Mesothelial cell of epicardium (in vitro differentiated cells): ENCODE measurements around the gene HAGH. TPM values are rescaled to one million over a fixed set of nuclear protein-coding genes. Genes with fewer than 3 reads are reported as not detected.

Experiments
- DNase-seq, 2 experiments: peaks; one replicate each; pipeline ENCODE4 v3.0.0; 2021; ENCODE audit warnings: low spot score in 2 of 2; ENCODE audit not compliant: unreplicated experiment in 2 of 2
- H3K27ac Mint-ChIP-seq: 2 replicates; pipeline ENCODE4 v1.8.0; 2021; ENCODE audit warnings: mixed read lengths
- H3K27me3 Mint-ChIP-seq: 2 replicates; pipeline ENCODE4 v1.8.0; 2021; ENCODE audit warnings: low read depth, mixed read lengths
- H3K36me3 Mint-ChIP-seq: 2 replicates; pipeline ENCODE4 v1.8.0; 2021; ENCODE audit warnings: mixed read lengths
- H3K4me1 Mint-ChIP-seq: 2 replicates; pipeline ENCODE4 v1.8.0; 2021; ENCODE audit warnings: mixed read lengths
- H3K4me3 Mint-ChIP-seq: 2 replicates; pipeline ENCODE4 v1.8.0; 2021; ENCODE audit warnings: mild to moderate bottlenecking, moderate library complexity, mixed read lengths
- H3K9me3 Mint-ChIP-seq: 2 replicates; pipeline ENCODE4 v1.8.0; 2021; ENCODE audit warnings: mixed read lengths
- CTCF ChIP-seq: fragments of 200-600 bp; sonication (generic); IDR thresholded peaks from one replicate; pipeline ENCODE4 v1.5.0; 2021; ENCODE audit warnings: antibody characterized with exemption; ENCODE audit not compliant: unreplicated experiment
- total RNA-seq: library from RNA; stranded (reverse); gene quantifications from 3 replicates; pipeline ENCODE4 v1.2.1, GENCODE V29; 2021

HAGH gene
- total RNA-seq, 1 donor from 2014 or later = 27.8 TPM

GRCh38 chr16:1761751-1762150 lies 64.9 kb downstream of the HAGH start:
- no peak for TF ChIP-seq CTCF
- H3K4me1 Mint-ChIP-seq = no peaks in the 10 kb centered on the region
- no peak for DNase-seq
- H3K27me3 Mint-ChIP-seq = no peaks in the 10 kb centered on the region
- no peak overlapping the region for H3K27ac Mint-ChIP-seq
- H3K36me3 Mint-ChIP-seq = peaks cover 5% of the 10 kb centered on the region
- no peak overlapping the region for H3K4me3 Mint-ChIP-seq
- no peaks in the 10 kb centered on the region for H3K9me3 Mint-ChIP-seq

GRCh38 chr16:1760911-1761310 lies 65.7 kb downstream of the HAGH start:
- Mint-ChIP-seq H3K36me3 (peaks cover 5% of the 10 kb centered on the region), H3K4me3 (no peak overlapping the region), H3K27me3 (no peaks in the 10 kb centered on the region), H3K27ac (no peak overlapping the region), H3K4me1 (no peaks in the 10 kb centered on the region), H3K9me3 (no peaks in the 10 kb centered on the region)
- DNase-seq = no peak
- TF ChIP-seq CTCF = no peak

- Mint-ChIP-seq H3K27ac (no peak overlapping the region), H3K36me3 (peaks cover 7% of the 10 kb centered on the region), H3K27me3 (no peaks in the 10 kb centered on the region), H3K4me3 (no peak overlapping the region), H3K9me3 (no peaks in the 10 kb centered on the region), H3K4me1 (no peaks in the 10 kb centered on the region)
- TF ChIP-seq CTCF = no peak
- DNase-seq = no peak
These were observed 67.1 kb downstream of the HAGH start for GRCh38 chr16:1759511-1759910.

GRCh38 chr16:1758923-1759322 lies 67.7 kb downstream of the HAGH start:
- Mint-ChIP-seq H3K36me3 (peaks cover 7% of the 10 kb centered on the region), H3K9me3 (no peaks in the 10 kb centered on the region), H3K27ac (no peak overlapping the region), H3K4me1 (no peaks in the 10 kb centered on the region), H3K27me3 (no peaks in the 10 kb centered on the region), H3K4me3 (no peak overlapping the region)
- TF ChIP-seq CTCF = no peak
- no peak for DNase-seq

GRCh38 chr16:1757714-1758461 lies 68.7 kb downstream of the HAGH start:
- H3K9me3 Mint-ChIP-seq = no peaks in the 10 kb centered on the region
- no peak overlapping the region for H3K27ac Mint-ChIP-seq
- no peak for DNase-seq
- peaks cover 8% of the 10 kb centered on the region for H3K36me3 Mint-ChIP-seq
- H3K4me3 Mint-ChIP-seq = no peak overlapping the region
- H3K27me3 Mint-ChIP-seq = no peaks in the 10 kb centered on the region
- H3K4me1 Mint-ChIP-seq = no peaks in the 10 kb centered on the region
- TF ChIP-seq CTCF = no peak

Other genes with a start within 250 kb of the HAGH start
- 60.3 to 63.5 TPM (median 62.9 TPM) in 3 replicates for gene IFT140, start 214.8 kb downstream of the HAGH start, total RNA-seq
- gene CRAMP1, start 214.5 kb downstream of the HAGH start, total RNA-seq = 42.5 to 44.8 TPM (median 43.2 TPM) in 3 replicates
- gene JPT2, start 148.5 kb downstream of the HAGH start, total RNA-seq = 72.9 to 78.3 TPM (median 73.9 TPM) in 3 replicates
- 162 to 182 TPM (median 162 TPM) in 3 replicates for gene MAPK8IP3, start 120.6 kb downstream of the HAGH start, total RNA-seq
- 56.6 to 58.4 TPM (median 57.7 TPM) in 3 replicates for gene NME3, start 55.3 kb downstream of the HAGH start, total RNA-seq
- gene EME2, start 54.0 kb downstream of the HAGH start, total RNA-seq = 32.3 to 41.5 TPM (median 35.2 TPM) in 3 replicates
- gene MRPS34, start 53.7 kb downstream of the HAGH start, total RNA-seq = 62.2 to 65.3 TPM (median 63.9 TPM) in 3 replicates
- 49.6 to 51.4 TPM (median 50.0 TPM) in 3 replicates for gene SPSB3, start 44.3 kb downstream of the HAGH start, total RNA-seq
- 62.9 to 65.3 TPM (median 63.6 TPM) in 3 replicates for gene NUBP2, start 43.9 kb downstream of the HAGH start, total RNA-seq
- 0.34 to 0.63 TPM (median 0.35 TPM) in 3 replicates for gene IGFALS, start 33.1 kb downstream of the HAGH start, total RNA-seq
- 21.3 to 24.1 TPM (median 23.1 TPM) in 3 replicates for gene FAHD1, start 381 bp upstream of the HAGH start, total RNA-seq
- not detected in 3 replicates for gene MEIOB, start 45.3 kb upstream of the HAGH start, total RNA-seq
- 0.22 to 0.36 TPM in 2 of 3 replicates, not detected in the other for gene HS3ST6, start 91.6 kb upstream of the HAGH start, total RNA-seq
- gene MSRB1, start 116.4 kb upstream of the HAGH start, total RNA-seq = 13.1 to 14.1 TPM (median 13.4 TPM) in 3 replicates
- 0.40 to 0.45 TPM in 2 of 3 replicates, not detected in the other for gene RPL3L, start 127.9 kb upstream of the HAGH start, total RNA-seq
- gene NDUFB10, start 132.7 kb upstream of the HAGH start, total RNA-seq = 92.9 to 103 TPM (median 95.0 TPM) in 3 replicates
- 2,265 to 2,496 TPM (median 2,379 TPM) in 3 replicates for gene RPS2, start 138.0 kb upstream of the HAGH start, total RNA-seq
- not detected in 3 replicates for gene RNF151, start 140.0 kb upstream of the HAGH start, total RNA-seq
- gene TBL3, start 145.2 kb upstream of the HAGH start, total RNA-seq = 35.5 to 40.6 TPM (median 37.2 TPM) in 3 replicates
- 0.42 to 1.3 TPM (median 0.73 TPM) in 3 replicates for gene NOXO1, start 154.6 kb upstream of the HAGH start, total RNA-seq
- 22.8 to 26.5 TPM (median 23.7 TPM) in 3 replicates for gene GFER, start 157.4 kb upstream of the HAGH start, total RNA-seq
- gene SYNGR3, start 163.1 kb upstream of the HAGH start, total RNA-seq = 0.49 to 1.3 TPM (median 1.0 TPM) in 3 replicates
- 50.6 to 52.7 TPM (median 52.7 TPM) in 3 replicates for gene ZNF598, start 183.0 kb upstream of the HAGH start, total RNA-seq
- 14.0 to 16.1 TPM (median 15.4 TPM) in 3 replicates for gene NPW, start 193.0 kb upstream of the HAGH start, total RNA-seq
- 48.1 to 55.1 TPM (median 51.3 TPM) in 3 replicates for gene NHERF2, start 200.1 kb upstream of the HAGH start, total RNA-seq
- 27.6 to 31.1 TPM (median 29.7 TPM) in 3 replicates for gene NTHL1, start 221.0 kb upstream of the HAGH start, total RNA-seq
- gene TSC2, start 221.2 kb upstream of the HAGH start, total RNA-seq = 242 to 250 TPM (median 243 TPM) in 3 replicates